HuH-7 (cell line): ENCODE results near the gene CHD5.

ENCODE experiments used
- DNase-seq: peaks from one replicate; pipeline ENCODE4 v3.0.0; 2011; ENCODE audit warnings: low spot score

Gene CHD5

DNA sequence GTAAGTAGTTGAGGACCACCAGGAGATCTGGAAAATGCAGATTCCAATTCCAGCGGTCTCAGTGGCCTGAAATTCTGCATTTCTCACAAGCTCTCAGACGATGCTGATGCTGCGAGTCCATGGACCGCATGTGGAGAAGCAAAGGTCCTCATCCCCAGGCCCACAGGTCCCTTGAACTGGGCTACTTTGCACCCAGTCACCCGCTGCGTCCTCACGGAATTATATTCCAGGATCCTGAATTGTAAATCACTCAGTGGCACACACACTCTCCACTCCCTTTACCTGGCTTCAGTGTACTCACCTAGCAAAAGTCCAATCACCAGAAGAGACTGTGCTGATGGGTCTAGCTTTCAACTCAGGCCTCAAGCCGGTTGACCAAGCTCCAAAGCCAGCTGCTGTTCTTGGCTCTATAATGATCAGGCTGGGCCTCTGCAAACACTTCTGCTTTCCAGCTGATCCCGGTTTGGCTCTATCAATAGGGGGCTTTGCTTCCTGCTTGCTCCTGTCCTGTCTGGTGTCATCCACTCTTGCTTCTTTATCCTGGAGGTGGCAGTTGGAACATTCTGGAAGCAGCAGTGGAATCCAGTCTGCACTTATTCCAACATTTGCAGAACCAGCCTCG, 20.2 kb upstream of the CHD5 start:
- DNase-seq, result no peak

DNA sequence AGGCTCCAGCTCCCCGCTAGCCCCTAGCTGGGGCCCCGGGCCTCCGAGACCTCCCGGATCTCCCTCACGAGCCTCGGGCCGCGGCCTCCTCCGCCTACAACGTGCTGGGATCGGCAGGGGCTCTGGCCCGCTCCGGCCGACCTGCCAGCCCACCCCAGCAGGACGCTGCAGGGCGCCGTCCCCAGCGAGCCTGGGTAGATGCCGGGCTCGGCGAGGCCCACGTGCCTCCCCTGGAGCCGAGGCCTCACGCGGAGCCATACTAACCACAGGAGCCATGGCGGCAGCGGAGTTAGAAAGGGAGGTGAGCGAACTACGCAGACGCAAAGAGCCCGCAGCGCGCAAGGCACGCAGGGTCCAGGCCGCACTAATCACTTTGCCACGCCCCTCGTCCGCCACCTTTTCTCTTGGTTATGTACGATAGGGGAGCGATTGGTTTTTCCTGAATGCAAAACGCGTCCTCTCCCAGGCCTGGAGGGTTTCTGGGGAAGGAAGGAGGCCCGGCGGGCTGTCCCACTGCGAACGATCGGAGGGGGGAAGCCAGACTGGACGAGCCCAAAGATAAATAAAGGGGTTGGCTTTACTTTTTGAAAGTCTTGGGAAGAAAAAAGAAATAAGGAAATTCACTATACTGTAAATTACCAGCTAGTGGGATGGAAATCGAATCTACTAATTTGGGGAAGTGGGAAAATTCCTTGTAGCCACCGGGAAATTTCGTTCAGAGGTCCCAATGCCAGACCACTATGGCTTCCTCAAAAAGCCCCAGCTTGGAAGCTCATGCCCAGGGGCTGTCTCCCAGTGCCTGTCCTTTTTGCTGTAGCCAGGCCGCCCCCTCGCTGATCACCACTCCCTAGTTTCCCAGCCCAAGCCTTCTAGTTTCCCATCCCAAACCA, 19.4 kb upstream of the CHD5 start, which contains the start of gene RPL22:
Gene RPL22 (minus strand): TSS at position 298 of the 890 bp plus-strand sequence. CDS start 22 bp downstream, at position 276.
- DNase-seq, result peak; percentile 82

DNA sequence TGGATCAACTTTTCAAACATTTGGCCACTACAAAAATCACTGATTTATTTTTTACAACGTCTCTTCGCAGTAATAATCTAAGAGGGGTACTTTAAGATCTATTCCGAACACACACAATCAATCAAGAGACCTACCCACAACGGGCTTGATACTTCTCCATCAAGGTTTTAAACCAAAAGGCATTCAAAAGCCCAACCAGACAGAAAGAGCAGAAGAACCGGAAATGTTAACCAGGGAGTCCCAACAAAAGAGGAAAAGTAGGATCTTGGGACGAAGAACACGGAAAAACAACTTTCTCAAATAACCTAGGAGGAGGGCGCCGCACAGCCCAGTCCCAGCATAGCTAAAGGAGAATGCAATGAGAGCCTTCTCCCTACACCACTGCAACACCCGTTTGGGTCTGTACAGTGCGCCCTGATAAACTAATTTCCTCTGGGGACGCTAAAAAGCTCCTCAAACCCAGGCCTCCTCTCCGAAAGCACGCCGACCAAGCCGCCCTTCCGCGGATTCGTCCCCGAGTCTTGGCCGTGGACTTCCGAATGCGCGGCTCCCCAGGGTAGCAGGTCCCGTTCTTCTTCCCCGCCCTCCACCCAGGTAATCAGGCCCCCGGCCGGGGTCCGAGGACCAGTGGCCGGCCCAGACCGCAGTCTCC, 18.7 kb upstream of the CHD5 start:
- no peak for DNase-seq

DNA sequence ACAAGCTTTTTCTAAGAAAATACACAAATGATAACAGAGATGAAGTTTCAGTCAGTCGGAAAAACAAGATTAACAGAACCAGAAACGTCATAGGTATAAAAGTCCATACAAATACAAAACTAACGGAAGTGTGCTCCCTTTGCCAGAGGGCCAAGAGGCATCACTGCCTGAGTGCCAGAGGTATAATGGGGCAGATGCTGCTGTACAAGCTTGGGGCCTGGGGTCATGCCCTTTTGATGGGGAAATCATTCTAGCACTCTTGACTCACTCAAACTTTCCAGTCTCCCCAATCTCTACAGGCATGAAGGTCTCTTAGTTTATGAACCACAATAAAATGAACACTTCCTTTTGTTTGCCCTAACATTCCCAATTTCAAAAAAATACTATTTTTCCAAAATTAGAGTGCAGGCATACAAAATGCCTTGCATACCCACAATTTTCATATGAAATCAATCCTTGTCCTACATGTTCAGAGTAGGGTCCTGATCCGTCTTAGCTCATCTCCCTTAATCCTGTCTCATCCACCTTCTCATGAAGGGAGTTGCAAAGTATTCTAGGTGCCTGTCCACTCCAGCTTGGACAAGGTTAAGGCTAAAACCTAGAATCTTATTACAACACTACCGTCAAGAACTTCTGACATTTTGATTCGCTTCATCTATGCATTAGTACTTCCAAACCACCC, 17.8 kb upstream of the CHD5 start:
- no peak for DNase-seq

DNA sequence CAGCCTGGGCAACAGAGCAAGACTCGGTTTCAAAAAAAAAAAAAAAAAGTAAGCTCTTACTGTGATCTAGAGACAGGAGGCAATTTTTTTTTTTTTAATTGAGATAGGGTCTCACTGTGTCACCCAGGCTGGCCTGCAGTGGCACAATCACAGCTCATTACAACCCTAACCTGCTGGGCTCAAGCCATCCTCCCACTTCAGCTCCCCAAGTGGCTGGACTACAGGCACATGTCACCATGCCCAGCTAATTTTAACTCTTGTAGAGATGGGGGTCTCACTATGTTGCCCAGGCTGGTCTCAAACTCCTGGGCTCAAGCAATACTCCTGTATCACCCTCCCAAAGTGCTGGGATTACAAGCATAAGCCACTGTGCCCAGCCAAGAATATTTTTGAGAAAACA, 11.8 kb upstream of the CHD5 start:
- DNase-seq, result no peak

DNA sequence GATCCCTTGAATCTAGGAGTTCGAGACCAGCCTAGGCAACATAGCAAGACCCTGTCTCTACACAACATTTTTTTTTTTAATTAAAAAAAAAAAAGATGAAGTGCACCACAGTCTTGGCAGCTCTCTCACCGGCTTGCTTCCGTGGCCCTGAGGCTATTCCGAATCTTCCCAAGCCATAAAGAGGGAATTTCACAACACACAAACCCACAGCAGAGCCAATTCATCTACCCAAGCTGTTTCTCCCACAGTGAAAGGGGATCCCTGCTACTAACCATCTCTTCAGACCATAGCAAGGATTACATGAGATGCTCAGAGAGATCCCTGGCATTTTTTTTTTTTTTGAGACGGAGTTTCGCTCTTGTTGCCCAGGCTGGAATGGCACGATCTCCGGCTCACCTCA, 8.3 kb upstream of the CHD5 start:
- DNase-seq, result no peak

DNA sequence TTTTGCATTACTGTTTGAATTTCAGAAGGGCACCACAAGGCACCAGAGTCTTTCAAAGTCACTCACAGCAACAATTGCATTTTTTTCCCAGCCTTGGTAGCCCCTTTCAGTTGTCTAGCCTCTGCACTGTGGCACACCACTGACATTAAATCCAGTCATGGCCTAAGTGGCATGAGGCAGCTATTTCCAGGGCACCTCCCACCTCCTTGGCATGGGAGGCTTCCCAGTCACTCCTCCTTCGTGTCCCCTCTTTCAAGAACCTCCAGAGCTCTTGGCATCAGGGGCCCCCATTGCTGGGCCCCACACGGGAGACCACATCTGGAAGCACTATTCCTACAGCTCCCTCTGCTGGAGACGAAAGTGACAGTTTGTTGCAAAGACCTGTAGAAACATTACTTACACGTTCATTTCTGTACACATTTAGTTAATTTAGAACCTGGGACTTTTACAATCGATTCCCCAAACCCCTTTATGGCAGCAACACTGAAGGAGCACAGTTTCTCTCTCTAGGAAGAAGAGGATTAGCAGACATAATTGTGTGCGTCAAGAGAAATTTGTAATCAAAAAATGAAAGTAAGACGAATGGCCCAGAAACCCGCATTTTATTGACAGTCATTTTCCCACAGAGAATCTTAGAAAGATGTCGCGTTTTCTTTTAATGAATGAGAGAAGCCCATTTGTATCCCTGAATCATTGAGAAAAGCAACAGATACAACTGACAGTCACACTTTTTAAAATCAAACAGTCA, 5.7 kb upstream of the CHD5 start:
- no peak for DNase-seq

DNA sequence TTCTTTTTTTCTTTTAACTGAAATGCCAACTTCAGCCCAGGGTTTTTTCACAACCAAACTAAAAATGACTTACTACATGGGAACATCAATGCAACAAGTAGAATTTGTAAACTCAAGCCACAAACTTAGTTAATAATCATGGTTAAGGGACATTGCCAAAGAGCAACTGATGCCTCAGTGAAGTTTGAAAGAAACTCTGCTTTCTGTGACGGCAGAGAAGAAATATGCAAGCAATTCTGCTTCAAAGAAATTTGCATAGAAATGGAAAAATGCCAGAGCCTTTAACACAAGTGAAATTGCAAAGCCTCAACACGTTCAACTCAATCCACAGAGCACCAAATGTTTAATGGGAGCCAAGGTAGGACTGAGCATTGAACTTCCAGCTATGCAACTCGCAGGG, 5.0 kb upstream of the CHD5 start:
- DNase-seq, result no peak

DNA sequence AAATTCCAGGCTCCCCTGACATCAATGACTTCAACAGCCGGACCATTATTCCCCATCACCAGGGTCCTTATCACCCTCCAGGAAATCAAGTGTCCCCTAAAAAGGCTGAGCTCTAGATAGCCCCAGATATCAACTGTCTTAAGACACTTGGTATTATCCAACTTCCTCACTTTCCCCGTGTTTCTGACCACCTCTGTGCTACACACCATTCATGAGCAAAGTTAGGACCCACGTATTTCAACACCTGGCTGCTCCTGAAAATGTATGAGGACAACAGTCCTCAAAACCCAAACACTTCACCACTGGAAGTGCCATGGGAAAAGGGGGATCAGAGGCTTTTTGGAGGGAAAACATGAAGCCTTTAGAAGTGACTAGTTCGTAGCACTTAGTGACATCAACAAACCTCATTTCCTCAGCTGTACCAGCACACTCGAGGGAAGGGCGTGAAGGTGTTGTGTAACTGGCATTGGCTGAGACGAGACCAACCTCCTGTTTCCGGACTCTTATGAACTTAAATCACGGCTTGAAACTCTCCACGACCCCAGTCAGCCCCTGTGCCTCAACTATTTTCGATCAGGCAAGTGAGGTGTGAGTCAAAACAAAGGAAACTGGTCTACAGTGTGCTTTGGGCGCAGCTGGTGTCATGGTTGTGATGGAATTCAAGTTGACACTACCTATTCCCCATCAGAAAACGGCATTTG, 4.1 kb upstream of the CHD5 start:
- DNase-seq, result no peak

DNA sequence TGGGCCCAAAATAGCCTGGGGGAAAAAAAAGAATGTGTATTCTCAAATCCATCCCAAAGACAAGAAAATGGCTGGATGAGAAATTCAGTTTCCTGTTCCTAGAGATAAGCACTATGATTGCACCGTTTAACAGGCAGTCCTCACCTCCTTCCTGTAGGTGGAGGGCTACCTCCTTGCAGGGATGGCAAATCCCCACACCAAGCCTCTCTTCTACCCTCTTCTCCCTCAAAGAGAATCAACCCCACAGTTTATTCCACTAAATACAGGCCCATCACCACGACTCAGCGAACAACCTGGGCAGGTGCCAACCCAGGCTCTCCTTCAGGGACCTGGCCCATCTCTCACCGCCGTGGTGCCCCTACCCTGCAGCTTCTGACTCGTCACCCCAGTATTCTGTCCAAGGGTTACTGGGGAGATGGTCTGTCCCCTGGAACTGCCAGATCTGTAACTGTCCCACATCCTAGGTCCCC, 3.4 kb upstream of the CHD5 start:
- no peak for DNase-seq

DNA sequence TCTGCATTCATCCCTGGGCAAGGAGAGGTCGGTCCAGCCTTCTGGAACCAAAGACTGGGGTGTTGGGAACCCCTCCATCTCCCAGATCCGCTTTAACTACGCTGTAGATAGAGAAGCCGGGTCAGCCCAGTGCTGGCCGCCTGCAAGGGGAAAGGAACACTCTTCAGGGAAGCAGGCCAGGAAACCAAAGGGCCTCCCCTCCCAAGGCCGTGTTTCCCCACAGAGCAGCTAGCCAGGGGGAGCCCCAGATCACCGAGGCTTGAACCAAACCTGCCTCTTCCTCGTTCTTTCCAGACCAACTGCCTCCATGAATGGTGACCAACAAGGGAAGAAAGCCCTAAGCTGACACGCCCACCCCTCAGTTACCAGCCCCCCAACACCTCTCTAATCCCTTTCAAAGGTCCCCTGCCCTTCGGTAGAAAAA, 1.2 kb upstream of the CHD5 start:
- DNase-seq, result no peak

DNA sequence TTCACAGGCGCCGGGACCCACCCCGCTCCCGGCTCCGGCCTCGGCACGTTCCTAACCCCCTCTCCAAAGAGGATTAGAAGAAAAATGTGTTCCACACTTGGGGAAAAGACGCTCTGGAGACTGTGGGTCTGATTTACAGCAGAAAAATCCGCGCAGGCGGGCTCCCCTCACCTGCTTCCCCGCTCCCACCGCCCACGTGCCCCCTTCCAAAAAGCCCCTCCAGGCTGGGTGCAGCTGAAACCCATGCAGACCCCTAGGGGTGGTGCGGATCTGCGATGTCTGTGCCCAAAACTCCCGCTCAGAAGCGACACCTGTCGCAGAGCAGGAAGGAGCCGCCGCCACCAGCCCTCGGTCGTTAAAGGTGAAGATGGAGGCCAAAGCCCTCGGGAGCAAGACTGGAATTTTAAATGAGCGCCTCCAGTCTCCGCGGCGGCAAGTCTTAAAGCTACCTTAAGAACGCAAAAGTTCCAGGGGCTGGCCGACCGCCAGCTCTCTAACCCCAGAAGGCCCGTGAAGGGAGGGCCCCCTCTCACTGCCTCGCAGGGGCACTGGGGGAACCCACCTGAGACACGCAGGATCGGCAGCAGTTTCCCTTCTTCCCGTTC, 688 bp upstream of the CHD5 start:
- DNase-seq, result no peak

DNA sequence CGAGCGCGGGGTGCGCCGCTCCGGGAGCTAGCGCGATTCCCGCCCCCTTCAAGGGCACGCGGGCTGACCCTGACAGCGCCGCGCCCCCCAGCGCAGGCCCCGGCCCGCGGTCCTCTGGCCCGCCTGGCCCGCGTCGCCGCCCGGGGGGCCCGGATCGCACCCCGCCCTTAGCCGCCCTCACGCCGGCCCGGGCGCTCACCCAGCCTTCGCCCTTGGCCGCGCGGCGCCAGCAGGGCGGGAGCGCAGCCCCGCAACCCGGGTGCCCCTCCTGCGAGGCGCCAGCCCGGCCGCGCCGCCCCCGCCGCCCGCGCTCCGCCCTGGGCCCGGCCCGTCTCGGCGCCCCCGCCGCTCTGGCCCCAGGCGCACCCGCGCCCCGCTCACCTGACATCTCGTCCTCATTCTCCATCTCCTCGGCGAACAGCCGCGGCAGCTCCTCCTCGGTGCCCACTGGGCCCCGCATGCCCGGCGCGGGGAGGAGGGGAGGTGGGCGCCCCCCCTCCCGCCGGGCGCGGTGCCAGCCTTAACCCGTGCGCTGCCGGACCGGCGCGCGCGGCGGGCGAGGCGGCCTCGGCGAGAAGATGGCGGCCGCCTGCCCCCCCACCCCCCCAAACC, 451 bp downstream of the CHD5 start:
- DNase-seq, result no peak

DNA sequence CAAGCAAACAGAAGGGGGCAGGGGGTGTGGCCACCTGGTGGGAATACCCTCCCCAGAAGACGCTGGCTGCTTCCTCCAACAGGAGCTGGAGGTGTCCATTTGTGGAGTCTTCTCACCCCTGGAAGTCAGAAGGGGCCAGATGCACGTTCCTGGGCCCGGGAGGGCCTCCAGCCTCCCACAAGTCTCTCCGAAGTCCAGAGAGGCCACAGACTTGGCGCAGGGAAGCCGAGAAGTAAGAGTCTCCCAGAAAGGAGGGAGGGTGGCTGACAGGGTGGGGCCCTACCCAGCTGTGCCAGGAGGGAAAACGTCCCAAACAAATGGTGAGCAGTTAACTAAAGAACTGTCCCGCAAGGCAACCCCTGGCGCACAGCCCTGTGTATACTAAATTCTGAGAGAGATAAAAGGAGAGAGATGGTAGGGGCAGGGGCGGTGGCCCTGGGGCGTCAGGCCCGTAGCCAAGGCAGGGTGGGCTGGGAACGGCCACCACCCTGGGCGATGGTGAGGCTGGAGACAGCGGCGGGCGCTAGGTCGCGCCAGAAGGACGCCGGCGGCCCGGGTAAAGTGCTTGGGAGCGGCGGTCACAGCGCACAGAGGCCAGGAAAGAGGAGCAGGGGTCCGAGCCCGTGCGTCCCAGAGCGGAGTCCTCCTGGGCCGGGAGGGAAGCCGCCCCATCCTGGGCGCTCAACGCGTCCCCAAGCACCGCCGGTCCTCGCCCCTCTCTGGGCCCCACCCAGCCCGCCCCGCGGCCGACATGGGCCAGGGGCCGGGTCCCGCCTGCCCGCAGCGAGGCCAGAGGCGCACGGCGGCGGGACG, 1.2 kb downstream of the CHD5 start:
- DNase-seq, result no peak

DNA sequence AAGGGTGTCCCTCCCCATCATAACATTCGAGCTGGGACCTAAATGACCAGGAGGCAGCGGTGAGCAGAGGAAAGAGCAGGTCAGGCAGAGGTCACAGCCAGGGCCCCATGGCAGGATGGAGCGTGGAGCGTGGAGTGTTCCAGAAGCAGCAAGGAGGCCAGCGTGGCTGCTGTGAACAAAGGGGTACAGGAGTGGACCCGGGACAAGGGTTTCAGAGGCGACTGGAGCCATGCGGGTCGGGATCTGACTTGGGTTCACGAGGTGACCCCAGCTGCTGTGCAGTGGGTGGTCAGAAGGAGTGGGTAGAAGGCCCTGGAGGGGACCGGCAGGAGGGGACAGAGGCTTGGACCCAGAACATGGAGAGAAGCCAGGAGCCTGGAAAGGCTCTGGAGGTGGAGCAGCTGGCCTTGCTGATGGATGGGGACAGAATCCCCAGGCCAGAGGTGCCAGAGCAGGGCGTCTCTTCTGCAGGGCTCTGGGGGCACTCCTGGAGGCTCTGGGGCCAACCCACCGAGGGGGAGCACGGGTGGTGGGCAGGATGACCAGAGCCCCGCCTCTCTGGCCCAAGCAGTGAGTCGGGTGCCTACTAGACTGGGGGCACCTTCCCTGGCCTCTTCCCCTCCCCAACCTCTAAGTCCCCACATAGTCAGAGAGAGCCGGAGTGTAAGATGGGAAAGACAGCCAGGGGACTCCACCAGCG, 2.3 kb downstream of the CHD5 start:
- no peak for DNase-seq

DNA sequence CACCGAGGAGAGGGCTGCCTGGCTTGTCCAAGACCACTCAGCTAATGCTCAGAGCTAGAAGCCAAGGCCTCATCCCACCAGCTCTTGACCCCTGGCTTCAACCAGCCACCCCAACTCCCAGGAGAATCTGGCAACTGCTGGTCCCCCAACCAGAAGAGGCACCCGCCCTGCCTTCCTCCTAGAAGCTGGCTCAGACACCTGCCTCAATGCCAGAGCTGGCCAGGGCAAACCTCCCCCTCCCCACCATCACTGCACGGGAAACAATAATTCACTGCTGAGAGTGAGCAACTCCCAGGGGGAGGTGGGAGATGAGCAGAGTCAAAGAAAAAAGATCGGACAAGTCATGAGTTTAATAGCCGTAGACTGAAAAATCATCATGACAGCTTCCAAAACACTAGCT, 3.3 kb downstream of the CHD5 start:
- no peak for DNase-seq

DNA sequence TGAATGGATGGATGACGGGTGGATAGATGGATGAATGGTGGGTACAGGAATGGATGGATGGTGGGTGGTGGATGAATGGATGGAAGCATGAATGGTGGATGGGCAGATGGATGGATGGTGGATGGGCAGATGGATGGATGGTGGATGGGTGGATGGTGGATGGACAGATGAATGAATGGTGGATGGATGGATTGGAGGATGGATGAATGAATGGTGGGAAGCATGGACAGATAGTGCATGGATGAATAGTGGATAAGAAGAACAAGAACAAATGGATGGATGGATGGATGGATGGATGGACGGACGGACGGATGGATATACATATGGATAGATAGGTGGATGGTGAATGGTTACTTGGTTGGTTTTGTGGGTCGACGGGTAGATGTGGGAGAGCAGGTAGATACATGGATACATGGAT, 4.7 kb downstream of the CHD5 start:
- no peak for DNase-seq

DNA sequence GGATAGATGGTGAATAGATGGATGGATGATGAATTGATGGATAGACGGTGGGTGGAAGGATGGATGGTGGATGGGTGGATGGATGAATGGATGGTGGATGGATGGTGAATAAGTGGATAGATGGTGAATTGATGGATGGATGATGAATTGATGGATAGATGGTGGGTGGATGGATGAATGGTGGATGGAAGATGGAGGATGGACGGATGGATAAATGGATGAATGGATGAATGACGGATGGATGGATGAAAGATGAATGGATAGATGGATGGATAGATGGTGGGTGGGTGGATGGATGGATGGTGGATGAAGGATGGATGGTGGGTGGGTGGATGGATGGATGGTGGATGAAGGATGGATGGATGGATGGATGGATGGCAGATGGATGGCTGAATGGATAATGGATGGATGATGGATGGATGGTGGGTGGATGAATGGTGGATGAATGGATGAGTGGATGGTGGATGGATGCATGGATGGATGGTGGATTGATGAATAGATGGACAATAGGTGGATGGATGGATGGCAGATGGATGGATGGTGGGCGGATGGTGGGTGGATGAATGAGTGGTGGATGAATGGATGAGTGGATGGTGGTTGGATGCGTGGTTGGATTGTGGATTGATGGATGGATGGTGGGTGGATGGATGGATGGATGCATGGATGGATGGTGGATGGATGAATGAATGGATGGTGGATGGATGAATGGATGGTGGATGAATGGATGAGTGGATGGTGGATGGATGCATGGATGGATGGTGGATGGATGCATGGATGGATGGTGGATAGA, 5.3 kb downstream of the CHD5 start:
- no peak for DNase-seq
